GM18508 (cell line): ENCODE data around the gene PTPMT1.
"Not testable (repeated sequence)": the region's sequence is repeated elsewhere in the genome, so short reads cannot be mapped to it uniquely, and the experiment has no call there.

Source experiments
- ATAC-seq: cut with Tn5 transposase; IDR thresholded peaks from one replicate; pipeline ENCODE4 v1.9.1; 2021; ENCODE audit warnings: moderate number of reproducible peaks; ENCODE audit not compliant: insufficient read depth, unreplicated experiment

PTPMT1 gene

GRCh38 chr11:47545298-47545697, 20.1 kb upstream of the PTPMT1 start:
- ATAC-seq: no peak

GRCh38 chr11:47546274-47546673, 19.1 kb upstream of the PTPMT1 start:
- ATAC-seq: not testable (repeated sequence)

- no peak for ATAC-seq
Measured at GRCh38 chr11:47550288-47551047, 14.9 kb upstream of the PTPMT1 start.

DNA sequence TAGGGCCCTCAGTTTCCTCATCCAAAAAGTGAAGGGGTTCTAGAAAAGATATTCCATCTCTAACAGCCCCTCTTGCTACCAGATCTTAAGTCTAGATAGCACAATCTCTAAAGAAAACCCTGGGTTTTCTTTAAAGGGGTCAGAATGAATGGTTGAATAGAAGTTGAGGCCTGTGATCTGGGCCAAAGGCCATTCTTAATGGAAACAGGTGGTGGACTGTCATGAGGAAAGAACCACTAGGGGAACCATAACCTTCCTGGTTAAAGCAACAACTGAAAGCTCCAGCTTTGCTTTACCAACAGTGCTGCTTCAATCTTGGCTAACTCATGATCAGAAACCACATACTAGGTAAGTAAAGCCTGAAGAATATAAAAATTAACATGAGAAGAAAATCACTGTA, 14.3 kb upstream of the PTPMT1 start:
- no peak for ATAC-seq

GRCh38 chr11:47552056-47552565, 13.3 kb upstream of the PTPMT1 start:
- no peak for ATAC-seq

- ATAC-seq: peak; percentile 52
Measured at GRCh38 chr11:47552566-47553405, 12.6 kb upstream of the PTPMT1 start, which contains the start of gene CELF1. CELF1 (minus strand) TSS chr11:47553132; CDS start chr11:47499523, 53,609 bp downstream.

DNA sequence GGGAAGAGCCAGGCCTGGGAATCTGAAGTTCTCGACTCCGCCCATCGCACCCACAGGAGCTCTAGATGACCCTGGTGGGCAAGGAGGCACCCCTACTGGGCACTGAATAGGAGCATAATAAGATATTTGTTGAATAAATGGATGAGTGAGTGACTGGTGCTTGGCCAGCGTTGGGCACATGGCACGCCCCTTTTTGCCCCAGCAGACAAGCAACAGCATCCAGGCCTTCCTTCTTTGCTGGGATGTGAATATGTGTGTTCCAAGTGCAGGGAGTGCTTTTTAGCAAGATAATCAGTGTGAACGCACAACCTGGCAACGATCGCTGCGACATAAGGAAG, 12.0 kb upstream of the PTPMT1 start:
- ATAC-seq: peak; percentile 19

GRCh38 chr11:47557004-47557403, 8.4 kb upstream of the PTPMT1 start:
- ATAC-seq: not testable (repeated sequence)

DNA sequence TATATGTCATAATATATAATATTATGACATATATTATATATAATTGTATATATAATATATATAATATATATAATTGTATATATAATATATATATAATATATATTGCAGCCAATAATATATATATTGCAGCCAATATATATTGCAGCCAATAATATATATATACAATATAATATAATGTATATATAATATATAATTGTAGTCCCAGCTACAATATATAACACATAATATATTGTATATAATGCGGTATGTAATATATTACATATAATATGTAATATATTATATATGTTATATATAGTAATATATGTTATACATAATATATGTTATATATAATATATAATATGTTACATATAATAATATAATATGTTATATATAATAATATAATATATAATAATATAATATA, 6.7 kb upstream of the PTPMT1 start:
- ATAC-seq: no peak

- no peak for ATAC-seq
Measured at GRCh38 chr11:47560426-47560825, 5.0 kb upstream of the PTPMT1 start.

- ATAC-seq: not testable (repeated sequence)
Measured at GRCh38 chr11:47562393-47562792, 3.0 kb upstream of the PTPMT1 start.

DNA sequence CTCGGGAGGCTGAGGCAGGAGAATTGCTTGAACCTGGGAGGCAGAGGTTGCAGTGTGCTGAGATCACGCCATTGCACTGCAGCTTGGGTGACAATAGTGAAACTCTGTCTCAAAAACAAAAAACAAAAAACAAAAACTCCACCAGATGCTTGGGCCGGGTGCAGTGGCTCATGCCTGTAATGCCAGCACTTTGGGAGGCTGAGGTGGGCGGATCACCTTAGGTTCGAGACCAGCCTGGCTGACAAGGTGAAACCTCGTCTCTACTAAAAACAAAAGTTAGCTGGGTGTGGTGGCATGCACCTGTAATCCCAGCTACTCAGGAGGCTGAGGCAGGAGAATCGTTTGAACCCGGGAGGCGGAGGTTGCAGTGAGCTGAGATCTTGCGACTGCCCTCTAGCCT, 1.0 kb upstream of the PTPMT1 start:
- ATAC-seq: not testable (repeated sequence)

- no peak for ATAC-seq
Measured at GRCh38 chr11:47564933-47565339, 463 bp upstream of the PTPMT1 start.

DNA sequence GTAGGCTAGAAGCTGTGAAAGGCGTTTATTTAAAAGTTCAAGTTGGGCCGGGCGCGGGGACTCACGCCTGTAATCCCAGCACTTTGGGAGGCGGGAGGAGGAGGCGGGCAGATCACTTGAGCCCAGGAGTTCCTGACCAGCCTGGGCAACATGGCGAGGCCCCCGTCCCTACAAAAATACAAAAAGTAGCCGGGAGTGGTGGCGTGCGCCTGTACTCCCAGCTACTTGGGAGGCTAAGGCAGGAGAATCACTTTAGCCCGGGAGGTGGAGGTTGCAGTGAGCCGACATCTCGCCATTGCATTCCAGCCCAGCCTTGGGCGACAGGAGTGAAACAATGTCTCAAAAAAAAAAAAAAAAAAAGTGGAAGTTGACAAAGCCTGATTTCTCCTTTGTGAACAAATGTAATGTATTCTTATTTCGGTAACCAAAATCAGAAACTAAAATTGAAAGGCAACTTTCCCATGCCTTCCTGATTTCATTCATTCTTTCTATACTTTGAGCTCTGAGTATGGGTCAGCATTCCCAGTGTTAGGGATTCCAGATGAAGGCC, 825 bp downstream of the PTPMT1 start:
- no peak for ATAC-seq

DNA sequence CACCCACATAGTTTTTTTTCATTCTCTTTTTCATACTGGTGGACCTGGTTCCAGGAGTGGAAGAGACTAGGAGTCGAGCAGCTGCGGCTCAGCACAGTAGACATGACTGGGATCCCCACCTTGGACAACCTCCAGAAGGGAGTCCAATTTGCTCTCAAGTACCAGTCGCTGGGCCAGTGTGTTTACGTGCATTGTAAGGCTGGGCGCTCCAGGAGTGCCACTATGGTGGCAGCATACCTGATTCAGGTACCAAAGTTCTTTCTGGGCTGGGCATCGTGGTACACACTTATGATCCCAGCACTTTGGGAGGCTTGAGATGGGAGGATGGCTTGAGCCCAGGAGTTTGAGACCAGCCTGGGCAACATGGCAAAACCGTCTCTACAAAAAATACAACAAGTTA, 4.2 kb downstream of the PTPMT1 start:
- no peak for ATAC-seq

GRCh38 chr11:47570651-47571356, 5.4 kb downstream of the PTPMT1 start:
- no peak for ATAC-seq

GRCh38 chr11:47571357-47571729, 5.9 kb downstream of the PTPMT1 start:
- ATAC-seq: no peak

DNA sequence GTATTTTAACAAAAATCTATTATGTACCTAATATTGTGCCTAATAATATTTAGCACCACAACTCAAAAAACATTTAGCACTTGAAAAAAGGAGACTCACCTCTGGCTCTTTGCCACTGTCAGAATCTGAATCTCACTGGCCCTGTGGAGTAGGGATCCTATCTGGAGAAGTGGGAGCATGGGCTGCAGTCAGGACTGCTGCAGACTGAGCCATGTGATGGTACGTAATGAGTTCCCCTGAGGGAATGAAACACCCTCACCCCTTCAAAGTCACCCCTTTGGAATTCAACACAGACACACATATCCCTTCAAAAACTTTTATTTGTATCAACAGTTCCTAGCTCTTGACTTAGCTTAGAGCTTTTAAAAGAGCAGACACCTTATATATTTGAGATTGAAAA, 6.5 kb downstream of the PTPMT1 start:
- no peak for ATAC-seq

GRCh38 chr11:47572715-47573255, 7.4 kb downstream of the PTPMT1 start:
- ATAC-seq: no peak

DNA sequence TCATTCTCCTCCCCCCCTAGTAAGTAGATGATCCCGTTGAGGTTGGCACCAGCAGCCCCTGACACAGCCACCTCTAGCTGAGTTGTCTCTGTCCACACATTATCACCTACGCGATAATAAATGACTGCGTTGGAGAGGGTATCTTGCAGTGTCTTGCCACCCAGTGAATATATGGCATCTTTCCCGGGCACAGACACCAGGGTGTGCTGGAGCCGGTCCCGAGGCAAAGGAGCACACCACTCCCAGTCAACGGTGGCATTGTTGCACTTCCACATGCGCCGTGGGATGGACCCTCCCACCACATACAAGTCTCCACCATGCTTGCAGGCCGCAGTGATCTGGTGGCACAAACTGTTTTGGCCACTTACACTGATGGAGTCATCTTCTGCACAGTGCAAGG, 7.9 kb downstream of the PTPMT1 start:
- no peak for ATAC-seq
